NCI-H2107 (cell line): ENCODE data around the gene TEX2.
"Not testable (repeated sequence)": the region's sequence is repeated elsewhere in the genome, so short reads cannot be mapped to it uniquely, and the experiment has no call there.

ENCODE experiments used
- DNase-seq: peaks from one replicate; lab custom pipeline; 2025; lab: John Stamatoyannopoulos, UW

Gene TEX2

DNA sequence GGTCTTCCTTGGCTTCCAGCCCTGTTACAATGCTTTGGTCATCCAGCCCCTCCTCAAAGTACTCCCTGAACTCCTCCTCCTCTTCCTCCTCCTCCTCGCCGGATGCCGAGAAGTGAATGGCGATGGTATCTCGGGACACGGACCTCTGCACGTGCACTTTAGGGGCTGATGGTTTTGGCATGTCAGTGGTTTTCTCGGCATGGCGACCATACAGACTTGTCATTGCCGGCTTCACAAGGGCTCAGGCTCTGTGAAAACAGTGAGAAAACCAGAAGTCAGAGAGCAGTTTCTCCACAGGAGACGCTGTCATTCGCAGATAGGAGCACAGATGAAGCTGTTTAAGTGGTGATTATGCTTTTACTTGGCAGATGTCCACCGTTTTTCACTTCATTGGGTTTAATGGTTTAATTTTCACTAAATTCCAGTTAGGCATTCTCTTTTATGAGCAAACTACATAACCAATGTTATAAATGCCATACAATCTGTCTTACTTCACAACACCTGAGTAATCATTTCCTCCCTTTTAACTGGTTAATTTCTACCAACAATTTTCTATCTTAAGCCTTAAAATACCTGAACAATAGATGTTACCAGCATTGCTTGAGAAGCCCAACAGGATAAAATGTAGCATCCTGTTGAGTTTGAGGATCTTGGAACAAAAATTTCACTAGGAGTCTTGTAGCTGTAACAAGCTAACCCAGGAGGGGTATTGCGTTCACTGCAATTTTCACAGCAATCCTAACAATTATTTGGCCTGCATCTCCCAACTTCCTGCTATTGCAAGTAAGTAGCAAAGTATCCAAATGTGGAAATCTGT is 48.9 kb downstream of the TEX2 start:
- no peak for DNase-seq

DNA sequence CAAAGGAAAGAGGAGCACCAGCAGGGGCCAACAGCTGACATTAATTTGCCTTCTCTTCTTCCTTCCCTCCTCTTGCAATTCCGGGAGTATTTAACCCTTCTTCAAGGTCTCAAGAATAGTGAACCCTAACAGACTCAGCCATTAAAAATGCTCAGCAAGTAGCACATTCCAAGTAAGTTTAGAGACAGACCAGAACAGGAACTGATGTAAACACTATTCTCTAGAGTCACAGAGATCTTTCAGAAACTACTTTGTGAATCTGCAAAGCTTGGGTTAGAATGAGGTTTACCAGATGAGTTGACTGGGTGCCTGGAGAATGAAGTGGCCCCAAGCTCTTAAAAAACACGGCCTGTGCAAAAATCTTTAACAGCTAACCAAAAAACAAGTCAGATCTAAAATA is 50.9 kb downstream of the TEX2 start:
- no peak for DNase-seq

- no peak for DNase-seq
Observed at GRCh38 chr17:64209983-64210382, 53.1 kb downstream of the TEX2 start.

GRCh38 chr17:64209356-64209941 is 53.6 kb downstream of the TEX2 start:
- DNase-seq, result no peak

DNA sequence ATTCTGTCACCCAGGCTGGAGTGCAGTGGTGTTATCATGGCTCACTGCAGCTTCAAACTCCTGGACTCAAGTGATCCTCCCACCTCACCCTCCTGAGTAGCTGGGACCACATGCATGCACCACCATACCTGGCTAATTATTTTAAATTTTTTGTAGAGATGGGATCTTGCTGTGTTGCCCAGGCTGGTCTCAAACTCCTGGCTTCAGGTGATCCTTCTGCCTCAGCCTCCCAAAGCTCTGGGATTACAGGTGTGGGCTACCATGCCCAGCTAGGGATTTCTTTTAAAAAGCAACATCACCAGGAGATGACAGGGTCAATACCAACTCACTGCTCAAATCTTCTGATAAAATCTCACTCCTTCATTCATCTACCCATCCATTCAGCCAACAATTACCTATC is 54.4 kb downstream of the TEX2 start:
- DNase-seq, result not testable (repeated sequence)

DNA sequence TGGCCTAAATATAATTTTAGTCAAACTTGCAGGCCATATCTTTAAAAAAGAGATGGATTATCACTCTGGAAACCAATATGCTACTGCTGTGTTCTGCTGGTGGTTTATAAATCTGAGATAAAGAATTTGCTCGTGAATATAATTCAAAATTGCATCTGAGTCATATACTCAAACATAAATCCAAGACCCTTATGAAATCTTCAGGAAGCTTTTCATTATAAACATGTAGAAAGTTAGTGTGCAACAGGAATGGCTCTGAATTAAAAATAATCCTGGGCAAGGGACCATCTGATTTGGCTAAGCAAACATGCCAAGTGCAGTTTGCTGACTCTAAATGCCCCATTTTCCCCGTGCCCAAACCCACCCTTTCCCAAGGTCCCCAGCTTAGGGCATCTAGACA is 57.3 kb downstream of the TEX2 start:
- DNase-seq, result no peak

DNA sequence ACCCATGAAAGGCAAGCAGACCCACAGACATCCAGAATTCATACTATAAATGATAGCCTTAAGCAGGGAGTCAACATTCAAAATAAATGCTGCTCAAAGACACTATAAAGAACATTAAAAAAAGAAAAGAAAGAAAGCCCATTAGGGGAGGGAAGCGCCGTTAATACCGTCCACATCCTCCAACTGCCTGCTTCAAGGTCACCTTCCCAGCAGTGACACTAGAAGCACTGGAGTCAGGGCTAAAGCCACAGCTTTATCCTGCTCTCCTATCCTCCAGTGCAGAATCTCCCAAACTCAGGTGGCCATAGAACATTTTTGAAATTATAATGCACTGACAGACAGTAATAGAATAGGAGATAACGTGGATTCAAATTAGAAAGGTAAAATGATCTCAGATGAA is 59.4 kb downstream of the TEX2 start:
- DNase-seq, result no peak

GRCh38 chr17:64202683-64203344 is 60.2 kb downstream of the TEX2 start:
- no peak for DNase-seq

GRCh38 chr17:64200080-64201032 is 62.7 kb downstream of the TEX2 start:
- no peak for DNase-seq

DNA sequence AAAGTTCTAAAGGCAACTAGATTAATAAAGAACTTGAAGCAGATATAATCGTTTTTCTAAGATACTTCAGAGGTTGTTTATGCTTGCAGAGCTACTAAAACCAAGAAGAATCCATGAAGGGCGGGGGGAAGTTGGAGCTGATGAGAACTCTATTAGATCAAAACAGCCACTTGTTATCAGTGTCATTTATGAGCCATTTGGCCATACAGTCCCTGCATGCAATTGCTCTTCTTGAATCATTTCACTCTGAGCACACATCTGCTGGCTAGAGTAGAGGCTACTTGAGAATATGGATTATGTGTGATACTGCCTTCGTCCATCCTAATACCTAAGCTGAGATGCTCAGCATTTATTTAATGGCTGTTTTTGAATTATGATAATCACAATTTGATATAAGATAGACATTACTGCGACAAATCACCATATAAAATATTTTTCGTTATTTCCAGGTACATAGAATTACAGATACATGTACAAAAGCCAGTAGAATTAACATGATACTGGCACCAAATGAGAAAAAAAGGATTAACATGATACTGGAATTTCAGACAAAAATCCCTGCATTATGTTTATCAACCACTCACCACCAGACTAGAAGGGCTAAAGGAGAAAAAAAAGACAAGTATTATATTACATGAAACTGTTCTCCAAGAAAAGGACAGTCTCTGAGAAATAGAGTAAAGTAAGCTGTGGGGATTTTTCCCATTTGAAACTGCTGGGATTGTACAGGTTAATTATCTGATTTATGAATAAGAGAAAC is 64.5 kb downstream of the TEX2 start:
- DNase-seq, result no peak

DNA sequence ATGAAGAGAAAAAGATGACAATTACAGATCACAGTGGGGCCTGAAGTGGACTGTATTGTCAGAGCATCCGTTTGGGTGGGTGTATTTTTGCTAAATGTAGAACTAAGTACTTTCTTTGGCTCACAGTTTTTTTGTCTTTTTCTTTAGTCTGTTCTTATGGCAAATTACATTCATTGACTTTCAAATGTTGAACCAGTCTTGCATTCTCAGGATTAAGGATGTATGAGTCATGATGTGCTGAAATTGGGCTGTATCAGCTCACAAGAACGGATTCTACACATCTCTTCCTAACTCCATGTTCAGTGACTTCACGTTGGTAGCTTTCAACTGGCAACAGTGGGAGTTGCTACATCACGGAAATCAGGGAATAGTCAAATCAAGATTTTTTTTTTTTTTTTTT is 66.5 kb downstream of the TEX2 start:
- DNase-seq, result no peak

DNA sequence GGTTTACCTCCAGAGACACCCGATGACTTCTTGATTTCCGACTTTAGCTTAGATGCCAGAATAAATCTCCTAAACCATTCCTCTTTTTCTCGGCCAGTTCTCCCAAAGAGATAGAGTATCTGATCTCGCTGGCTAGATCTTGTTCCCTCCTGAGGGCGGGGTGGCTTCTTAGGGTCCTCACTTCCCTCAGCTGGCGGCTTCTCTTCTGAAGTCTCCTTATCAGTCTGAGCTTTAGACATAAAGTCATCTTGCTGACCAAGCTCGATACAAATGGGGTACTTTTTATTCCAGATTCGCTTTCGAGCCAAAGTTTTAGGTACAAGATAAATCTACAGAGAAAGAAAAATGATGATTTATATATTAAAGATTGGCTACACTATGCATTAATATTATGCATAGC is 69.5 kb downstream of the TEX2 start:
- DNase-seq, result no peak

DNA sequence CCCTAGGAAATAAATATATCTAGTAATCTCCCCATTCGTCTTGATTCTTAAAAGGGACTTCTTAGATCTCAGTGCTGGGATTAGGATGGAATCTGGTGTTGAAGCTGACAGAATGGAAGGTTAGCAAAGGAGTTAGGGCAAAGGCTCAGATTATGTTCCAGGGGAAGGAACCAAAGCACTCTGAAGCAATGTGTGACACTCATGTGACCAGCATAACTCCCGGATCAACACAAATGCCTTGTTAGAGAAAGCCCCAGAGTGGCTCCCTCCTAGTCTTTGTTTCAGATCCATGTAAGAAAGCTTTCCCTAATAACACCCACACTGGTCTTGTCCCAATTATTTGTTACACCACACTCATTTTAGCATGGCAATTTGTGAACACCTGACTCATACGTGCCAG is 70.5 kb downstream of the TEX2 start:
- no peak for DNase-seq

DNA sequence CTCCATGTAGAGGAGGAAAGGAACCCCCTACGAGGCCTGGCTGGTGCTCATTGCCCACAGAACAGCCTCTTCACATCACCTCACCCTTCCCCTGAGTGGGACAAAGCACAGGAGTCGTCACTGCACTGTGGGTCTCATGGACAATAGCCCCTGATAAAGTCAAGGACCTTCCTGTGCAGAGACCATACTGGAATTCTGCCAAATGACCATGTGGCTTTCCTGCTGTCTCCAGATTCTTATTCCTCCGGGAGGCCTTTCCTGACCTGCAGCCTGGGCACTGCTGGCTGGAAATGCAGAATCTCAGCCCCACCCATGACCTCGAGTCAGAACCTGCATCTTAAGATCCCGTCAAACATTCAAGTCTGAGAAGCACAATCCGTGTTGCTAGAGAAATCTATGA is 72.6 kb downstream of the TEX2 start:
- no peak for DNase-seq

DNA sequence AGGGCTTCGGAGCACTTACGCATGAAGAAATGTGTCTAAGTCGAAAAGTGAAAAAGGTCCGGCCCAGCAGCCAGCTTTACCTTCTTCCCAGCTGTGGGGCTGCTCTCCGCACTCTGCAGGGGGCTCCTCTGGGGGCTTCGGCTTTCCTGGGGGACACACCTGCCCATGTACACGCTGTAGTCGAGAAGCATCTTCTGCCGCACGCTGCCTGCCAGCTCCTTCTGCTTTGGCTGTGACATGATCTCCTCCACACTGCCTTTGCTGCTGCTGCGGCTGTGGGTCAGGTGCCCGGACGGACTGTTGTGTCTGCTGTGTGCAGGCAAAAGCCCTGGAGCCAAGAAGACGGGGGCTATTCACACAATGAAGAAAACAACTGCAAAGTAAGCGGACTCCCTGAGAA is 75.0 kb downstream of the TEX2 start:
- no peak for DNase-seq

- DNase-seq, result no peak
Observed at GRCh38 chr17:64187093-64187895, 75.8 kb downstream of the TEX2 start.

GRCh38 chr17:64186171-64187092 is 76.6 kb downstream of the TEX2 start:
- no peak for DNase-seq

DNA sequence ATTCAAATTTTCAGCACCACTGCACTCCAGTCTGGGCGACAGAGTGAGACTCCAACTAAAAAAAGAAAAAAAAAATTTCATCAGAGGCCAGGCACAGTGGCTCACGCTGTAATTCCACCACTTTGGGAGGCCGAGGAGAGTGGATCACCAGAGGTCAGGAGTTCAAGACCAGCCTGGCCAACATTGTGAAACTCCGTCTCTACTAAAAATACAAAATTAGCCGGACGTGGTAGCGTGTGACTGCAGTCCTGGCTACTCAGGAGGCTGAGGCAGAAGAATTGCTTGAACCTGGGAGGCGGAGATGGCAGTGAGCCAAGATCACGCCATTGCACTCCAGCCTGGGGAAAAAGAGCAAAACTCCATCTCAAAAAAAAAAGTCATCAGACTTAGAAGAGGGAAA is 77.5 kb downstream of the TEX2 start:
- not testable (repeated sequence) for DNase-seq

- DNase-seq, result no peak
Observed at GRCh38 chr17:64185101-64185500, 78.0 kb downstream of the TEX2 start.
